A204.1 (cell line): ENCODE results near the gene XXYLT1.
"Not testable (repeated sequence)": the region's sequence is repeated elsewhere in the genome, so short reads cannot be mapped to it uniquely, and the experiment has no call there.

Experiments
- FAIRE-seq: peaks from 2 replicates; lab custom pipeline; 2012; peaks lifted over from hg19 to GRCh38; lab: Jason Lieb, UNC

The XXYLT1 gene

DNA sequence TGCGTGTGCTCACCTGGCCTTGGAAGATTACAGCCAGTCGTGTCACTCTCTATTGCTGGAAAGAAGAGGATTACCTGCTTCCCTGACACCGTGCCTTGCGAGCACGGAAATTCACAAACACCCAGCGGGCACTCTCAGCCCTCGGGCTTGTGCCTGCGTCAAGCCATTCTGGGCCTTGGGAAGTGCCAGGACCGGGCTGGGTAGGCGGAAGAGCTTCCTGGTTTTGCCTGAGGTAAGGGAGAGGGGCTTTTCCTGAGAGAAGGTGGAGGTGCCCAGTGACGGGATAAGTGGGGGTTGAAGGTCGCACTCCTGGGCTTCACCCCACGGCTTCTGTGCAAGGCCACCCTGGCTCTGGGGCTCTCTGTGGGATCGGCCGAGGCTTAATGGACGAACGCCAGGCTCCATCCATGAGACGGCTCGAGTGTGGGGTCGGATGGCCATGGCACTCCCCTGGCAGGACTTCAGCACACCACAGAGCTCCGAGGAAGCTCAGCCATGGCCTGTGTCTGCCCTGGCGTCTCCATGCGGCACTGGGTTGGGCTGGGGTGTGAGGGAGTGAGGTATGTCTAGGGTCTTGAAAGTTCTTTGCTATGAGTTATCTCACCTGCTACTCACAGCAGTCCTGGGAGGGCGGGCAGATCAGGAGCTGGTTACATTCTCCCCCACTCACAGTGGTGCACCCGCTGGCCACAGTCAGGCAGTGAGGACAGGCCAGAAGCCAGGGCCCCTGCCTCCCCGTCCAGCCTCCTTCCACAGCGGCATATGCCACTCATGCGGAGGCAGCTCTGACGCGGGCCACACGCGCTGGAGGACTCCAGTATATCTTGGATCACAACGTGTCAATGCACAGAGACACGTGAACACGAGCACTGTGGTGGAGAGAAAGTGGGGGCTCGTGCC is 209.0 kb downstream of the XXYLT1 start:
- FAIRE-seq, result no peak

DNA sequence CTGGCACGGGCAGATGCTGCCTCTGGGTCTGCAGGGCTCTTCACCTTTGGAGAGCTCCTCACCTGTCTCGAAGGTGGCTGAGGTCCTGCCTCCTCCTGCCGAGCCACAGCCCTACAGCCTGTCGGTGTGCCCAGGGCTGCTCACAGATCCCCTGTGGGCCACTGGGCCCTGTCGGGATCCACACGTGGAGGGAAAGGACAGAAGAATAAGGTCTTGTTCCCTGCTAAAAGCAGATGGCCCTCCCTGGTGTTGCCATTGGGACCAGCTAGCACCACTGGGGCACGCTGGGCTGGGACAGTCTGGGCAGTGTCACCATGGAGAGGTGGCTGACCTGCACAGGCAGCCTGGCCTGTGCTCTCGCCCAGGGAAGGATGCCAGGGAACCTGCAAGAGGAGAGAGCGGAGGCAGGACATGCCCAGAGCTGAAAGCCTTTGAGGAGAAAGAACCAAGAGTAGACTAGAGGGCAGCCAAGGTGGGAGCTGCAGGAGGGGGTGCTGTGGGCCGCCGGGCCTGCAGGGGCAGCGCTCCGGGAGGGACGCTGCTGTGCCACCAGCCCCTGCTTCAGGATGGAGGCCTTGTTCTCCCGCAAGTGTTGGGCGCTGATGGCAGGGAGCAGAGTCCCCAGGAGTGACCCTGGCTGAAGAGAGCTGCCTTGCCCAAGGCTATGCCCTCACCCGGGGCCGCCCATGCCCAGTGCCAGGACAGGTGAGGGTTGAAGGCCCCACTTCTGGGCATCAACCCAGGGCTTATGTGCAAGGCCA is 210.2 kb downstream of the XXYLT1 start:
- no peak for FAIRE-seq

DNA sequence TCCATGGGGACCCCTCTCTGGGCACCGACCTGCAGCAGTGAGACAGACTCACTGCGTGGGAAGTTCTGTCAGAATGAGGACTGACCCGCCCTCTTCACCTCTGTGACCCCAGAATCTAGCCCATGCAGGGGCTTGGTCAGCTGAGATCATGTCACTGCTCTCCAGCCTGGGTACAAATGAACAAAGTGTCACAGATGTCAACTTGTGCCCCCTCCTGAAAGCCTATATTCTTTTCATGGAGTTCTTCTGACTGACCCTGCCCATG is 210.8 kb downstream of the XXYLT1 start:
- FAIRE-seq, result no peak

- no peak for FAIRE-seq
These were observed 211.3 kb downstream of the XXYLT1 start for GRCh38 chr3:195059471-195060216.

DNA sequence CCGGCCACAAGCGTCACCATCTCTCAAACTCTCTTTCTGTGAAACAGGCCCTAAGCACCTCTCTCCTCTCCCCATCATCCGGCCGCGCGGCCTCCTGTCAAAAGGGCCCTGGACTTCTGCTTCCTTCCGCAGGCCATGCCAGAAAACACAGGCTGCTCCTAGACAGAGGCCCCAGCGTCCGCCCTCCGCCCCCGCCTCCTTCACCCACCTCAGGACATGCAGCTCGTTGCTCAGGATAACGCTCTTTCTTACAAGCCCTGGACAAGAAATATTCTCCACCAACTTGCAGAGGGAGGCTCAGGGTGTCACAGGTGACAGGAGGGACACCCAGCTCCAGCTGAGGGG is 212.0 kb downstream of the XXYLT1 start:
- no peak for FAIRE-seq

DNA sequence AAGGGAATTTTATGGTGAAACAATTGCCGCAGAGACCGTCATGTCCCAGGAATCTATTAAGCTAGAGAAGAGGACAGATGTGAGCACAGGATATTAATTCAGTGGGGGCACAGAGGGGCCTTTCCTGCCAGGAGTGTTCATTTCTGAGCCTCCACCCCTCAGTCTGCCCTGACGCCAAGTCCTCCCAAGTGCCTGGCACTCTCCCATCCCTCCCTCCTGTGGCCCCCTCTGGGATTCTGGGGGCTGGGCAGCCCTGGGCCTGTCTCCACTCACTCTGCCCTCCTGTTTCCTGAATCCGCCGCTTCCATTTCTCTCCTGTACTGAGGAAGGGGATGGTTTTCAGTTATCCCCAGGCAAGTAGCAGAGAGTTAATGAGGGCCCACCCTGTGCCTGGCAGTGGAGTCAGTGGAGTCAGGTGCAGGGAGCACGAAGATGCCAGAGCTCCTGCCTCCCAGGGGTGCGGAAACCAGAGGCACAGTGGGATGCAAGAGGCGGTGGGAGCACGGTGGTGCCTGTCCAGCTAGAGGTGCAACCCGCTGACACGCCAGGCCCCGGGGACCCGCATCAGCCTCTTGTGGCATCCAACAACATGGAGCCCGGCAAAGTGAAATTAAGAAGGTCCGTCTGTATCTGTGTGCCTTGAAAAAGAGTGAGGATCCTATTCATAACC is 212.5 kb downstream of the XXYLT1 start:
- FAIRE-seq, result no peak

- FAIRE-seq, result no peak
These were observed 213.2 kb downstream of the XXYLT1 start for GRCh38 chr3:195057716-195058115.

DNA sequence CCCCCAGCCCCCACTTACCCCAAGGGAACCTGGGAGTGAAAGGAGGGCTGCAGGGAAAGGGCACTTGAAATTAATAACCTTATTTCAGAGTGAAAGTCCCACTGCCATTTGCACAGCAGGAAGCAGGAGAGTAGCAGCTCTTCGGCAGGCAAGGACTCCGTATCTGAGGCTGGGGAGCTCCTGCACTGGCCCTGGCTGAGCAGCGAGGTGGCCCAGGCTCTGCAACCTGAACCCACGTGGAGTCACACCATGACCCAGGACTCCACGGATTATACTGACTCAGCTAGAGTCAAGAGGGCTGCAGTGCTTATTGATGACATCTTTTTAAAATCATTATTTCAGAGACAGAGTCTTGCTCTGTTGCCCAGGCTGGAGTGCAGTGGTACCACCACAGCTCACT is 214.5 kb downstream of the XXYLT1 start:
- FAIRE-seq, result no peak

DNA sequence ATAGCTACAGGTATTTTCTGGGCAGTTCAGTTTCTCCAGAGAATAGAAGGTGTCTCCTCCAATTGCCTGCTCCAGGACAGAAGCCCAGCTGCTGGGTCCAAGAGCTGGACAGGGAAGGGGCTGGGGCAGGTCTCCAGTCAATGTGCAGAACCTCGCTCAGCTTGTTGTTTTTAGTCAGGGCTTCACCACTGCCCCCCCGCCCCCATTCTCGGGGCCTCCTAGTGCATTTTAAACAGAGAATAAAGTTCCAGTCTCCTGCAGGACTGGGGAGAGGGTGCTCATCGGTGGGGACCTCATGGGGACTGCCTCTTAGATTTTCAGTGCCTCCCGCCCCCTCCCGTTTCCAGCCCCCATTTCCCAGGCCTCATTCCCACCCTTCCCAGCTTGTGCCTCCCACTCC is 216.6 kb downstream of the XXYLT1 start:
- FAIRE-seq, result no peak

- FAIRE-seq, result no peak
These were observed 218.0 kb downstream of the XXYLT1 start for GRCh38 chr3:195052939-195053338.

GRCh38 chr3:195050296-195050695 is 220.7 kb downstream of the XXYLT1 start:
- not testable (repeated sequence) for FAIRE-seq

DNA sequence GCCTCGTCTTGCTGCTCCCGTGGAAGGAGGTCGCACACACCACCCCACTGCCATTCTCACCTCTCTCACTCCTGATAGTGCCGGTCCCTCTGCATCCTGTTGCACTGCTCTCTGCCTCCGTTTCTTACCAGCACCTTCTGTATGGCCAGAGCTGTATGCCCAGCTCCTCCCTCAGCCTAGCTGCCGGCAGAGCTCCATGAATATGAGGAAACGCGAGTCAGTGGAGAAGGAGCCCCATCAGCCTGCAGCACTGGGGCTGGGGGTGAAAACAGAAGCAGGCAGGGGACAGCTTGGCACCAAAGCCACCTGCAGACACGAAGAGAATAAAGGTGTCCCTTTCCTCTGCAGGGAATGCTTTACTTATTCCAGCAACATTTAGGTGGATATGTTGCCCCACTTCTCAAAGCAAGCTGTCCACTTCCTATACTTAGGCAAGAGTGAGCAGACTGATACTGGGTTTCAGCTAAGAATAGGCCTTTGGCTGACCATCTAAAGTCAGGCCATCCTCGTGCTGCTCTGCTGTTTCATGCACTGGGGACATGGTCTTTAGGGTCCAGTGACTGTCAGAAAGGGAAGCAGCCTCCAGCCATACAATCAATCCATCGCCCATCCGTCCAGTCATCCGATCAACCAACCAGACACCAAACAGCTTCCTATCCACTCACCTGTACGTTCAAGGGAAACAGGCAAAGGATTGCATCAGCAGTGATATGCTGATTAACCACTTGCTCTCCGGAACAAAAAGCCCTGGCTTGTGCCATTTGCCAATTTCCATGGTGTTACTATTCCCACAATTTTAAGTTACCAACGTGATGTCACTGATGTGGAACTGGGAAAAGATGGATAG is 222.7 kb downstream of the XXYLT1 start:
- FAIRE-seq, result no peak

GRCh38 chr3:195047536-195047935 is 223.4 kb downstream of the XXYLT1 start:
- FAIRE-seq, result no peak

DNA sequence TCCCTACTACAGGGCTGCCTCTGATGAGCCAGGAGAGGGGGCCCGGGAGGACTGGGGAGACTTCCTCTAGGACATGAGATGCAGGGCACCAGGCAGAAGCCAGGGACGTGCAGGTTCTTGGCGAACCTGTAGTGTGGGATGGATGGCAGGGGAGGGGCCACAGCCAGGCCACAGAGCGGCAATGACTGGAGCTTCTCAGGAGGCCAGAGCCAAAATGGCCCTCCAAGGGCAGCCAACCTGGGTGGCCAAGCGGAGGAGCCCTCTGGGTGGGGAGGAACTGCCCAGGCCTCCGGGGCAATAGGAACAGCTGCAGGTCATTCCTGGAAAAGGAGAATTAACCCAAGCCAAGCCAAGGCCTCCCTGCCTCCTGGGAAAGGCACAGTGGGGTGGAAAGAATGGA is 224.5 kb downstream of the XXYLT1 start:
- FAIRE-seq, result no peak

GRCh38 chr3:195045481-195046210 is 225.3 kb downstream of the XXYLT1 start:
- FAIRE-seq, result no peak

GRCh38 chr3:195044411-195044810 is 226.5 kb downstream of the XXYLT1 start:
- no peak for FAIRE-seq

DNA sequence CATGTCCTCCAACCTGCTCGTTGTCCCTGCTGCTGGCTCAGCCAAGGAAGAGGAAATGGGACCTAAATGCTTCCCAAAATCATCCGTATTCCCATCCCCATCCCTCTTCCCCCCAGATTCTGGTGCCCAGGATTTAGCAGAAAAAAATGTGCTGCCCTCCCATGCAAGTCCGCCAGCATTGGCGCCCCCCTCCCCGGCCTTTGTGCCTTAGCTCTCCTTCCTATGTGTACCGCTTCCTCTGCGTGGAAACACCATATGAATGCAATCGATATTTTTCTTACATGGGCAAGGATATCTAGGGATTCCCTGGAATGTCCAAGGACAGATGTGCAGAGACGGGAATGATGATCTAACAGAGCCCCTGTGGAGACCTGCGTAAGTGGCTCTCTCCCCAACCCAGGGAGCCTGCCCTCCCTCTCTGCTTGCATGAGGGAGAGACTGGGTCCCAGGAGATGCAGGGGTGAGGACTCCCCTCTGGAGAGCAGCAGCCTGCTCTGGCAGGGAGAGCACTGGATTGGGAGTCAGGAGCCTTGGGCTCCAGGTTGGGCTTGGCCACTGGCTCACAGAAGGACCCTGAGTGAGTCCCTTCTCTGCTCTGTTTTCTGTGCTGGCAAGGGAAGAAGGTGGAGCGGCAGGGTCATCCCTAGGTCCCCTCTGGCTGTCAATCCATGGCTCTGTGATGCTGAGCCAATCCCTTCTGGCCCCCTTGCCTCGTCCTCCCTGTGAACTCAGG is 227.2 kb downstream of the XXYLT1 start:
- FAIRE-seq, result no peak

DNA sequence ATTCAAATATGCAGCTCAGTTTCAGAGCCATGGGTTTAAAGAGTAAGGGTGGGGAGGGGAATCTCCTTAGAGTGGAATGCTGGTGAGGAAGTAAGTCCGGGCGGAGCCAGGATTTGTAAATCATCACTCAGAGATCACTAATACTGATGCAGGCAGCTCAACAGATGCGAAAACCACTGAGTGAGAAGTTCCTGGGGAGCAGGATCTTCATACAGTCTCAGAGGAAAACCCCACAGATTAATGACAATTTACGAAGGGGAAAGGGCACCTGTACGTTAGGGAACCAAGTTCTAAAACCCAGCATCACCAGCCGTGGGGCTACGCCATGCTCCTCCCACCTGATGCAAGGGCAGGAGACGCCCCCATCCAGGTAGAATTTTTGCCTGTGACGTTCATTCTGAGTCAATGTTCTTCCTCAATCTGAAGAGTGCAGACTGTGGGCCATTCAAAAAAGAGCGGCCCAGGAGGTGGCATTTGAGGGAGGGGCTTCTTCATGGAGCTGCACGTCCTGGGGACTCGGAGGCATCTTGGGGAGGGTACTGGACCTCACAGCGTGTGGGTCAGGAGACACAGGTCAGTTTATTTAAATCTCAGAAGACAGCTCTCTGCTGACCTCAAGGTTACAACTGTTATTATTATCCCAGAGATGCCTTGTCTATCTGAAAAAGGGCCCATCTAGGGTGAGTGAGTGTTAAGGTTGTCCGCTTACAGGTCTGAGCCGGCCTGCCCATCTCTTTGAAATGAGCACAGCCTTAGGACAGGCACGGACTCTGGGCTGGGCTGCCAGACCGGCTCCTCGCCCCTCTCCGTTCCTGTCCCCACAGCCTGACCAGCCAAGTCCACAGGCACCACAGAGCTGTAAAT is 228.0 kb downstream of the XXYLT1 start:
- no peak for FAIRE-seq
